Measurements from ENCODE around the gene NAXE.
A peak's percentile ranks its signal among the peaks of the same experiment; 100 is the strongest.

NAXE gene

DNA sequence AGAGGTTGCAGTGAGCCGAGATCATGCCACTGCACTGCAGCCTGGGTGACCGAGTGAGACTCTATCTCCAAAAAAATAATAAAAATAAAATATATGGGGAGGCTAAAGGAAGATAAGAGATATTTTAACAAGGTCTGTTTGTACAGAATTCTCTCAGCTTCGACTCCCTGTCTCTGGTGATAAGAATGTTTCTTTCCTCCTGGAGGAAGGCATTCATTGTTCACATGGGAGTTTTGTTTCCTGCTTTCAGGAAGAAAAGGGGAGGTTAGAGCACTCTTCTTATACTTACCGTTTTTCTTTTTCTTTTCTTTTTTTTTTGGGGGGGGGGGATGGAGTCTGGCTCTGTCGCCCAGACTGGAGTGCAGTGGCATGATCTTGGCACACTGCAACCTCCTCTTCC is 2.0 kb upstream of the NAXE start:
- H3K4me3 ChIP-seq (ENCODE audit: low read depth, low read length): no peak overlapping the region
- TF ChIP-seq CTCF (IDR thresholded peaks at IDR 0.05; ENCODE audit: low read depth, low read length): no peak

GRCh38 chr1:156590326-156591180 is 1.0 kb upstream of the NAXE start:
- no peak for TF ChIP-seq CTCF (IDR thresholded peaks at IDR 0.05; ENCODE audit: low read depth, low read length)
- H3K4me3 ChIP-seq (ENCODE audit: low read depth, low read length): no peak overlapping the region; the same call in 1 of the 2 replicates

GRCh38 chr1:156591181-156591431 is 470 bp upstream of the NAXE start:
- TF ChIP-seq CTCF (IDR thresholded peaks at IDR 0.05; ENCODE audit: low read depth, low read length): no peak

GRCh38 chr1:156592158-156592909 is 758 bp downstream of the NAXE start:
- peak overlapping the region; percentile 65 for H3K4me3 ChIP-seq (ENCODE audit: low read depth, low read length)
- no peak for TF ChIP-seq CTCF (IDR thresholded peaks at IDR 0.05; ENCODE audit: low read depth, low read length)

More at GRCh38 chr1:156591181-156591431, 470 bp upstream of the NAXE start:
- peak overlapping the region; percentile 65 for H3K4me3 ChIP-seq (ENCODE audit: low read depth, low read length)

GRCh38 chr1:156592910-156593660 is 1.5 kb downstream of the NAXE start:
- TF ChIP-seq CTCF (IDR thresholded peaks at IDR 0.05; ENCODE audit: low read depth, low read length): no peak
- no peak overlapping the region for H3K4me3 ChIP-seq (ENCODE audit: low read depth, low read length)

- no peak for TF ChIP-seq CTCF (IDR thresholded peaks at IDR 0.05; ENCODE audit: low read depth, low read length)
- H3K4me3 ChIP-seq (ENCODE audit: low read depth, low read length): no peak overlapping the region
These were observed 2.0 kb downstream of the NAXE start for GRCh38 chr1:156593661-156593989.

DNA sequence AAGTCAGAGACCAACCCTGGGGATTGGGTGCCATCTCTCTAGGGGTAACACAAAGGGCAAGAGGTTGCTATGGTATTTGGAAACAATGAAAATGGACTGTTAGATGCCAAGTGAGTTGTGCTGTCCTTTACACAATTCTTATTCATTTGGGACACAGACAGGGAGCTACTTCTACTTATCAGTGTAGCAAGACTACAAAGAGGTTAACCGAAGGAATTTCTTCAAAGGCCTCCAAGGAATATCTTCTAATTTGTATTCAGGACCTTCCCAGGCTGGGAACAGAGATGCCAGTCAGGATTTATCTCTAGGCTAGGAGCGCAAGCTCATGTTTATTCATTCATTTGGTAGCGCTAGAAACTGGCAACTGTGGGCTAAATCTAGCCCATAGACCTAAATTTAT is 2.6 kb downstream of the NAXE start:
- H3K4me3 ChIP-seq (ENCODE audit: low read depth, low read length): no peak overlapping the region
- TF ChIP-seq CTCF (IDR thresholded peaks at IDR 0.05; ENCODE audit: low read depth, low read length): no peak

Data from WI38 (cell line).